ENCODE measurements around the gene POU6F2.

- TF ChIP-seq PBX3 (CRISPR knock-in tag; IDR thresholded peaks at IDR 0.05), result no peak
- TF ChIP-seq CTCF (tag by site-specific recombination; IDR thresholded peaks at IDR 0.05), result no peak
- no peak for TF ChIP-seq ZNF140 (tag by site-specific recombination; IDR thresholded peaks at IDR 0.05)
- TF ChIP-seq PRDM2 (tag by site-specific recombination; IDR thresholded peaks at IDR 0.05; ENCODE audit: borderline replicate concordance), result no peak
- no peak for TF ChIP-seq ZNF610 (tag by site-specific recombination; IDR thresholded peaks at IDR 0.05; ENCODE audit: borderline replicate concordance)
- TF ChIP-seq HOXD13 (CRISPR knock-in tag; IDR thresholded peaks at IDR 0.05; ENCODE audit: borderline replicate concordance), result no peak
- TF ChIP-seq ZNF518A (tag by site-specific recombination; conservative IDR thresholded peaks at IDR 0.05; ENCODE audit: low read depth), result no peak
- TF ChIP-seq ZNF391 (tag by site-specific recombination; IDR thresholded peaks at IDR 0.05; ENCODE audit: borderline replicate concordance, low read depth), result no peak
These were observed 39.7 kb downstream of the POU6F2 start for GRCh38 chr7:39017369-39017915.

All from HEK293 (cell line).